Adipose tissue (tissue), 3 donors: ENCODE data around the gene KRT38. TPM values are rescaled to one million over a fixed set of nuclear protein-coding genes. Genes with fewer than 3 reads are reported as not detected.
"Not testable (repeated sequence)": the region's sequence is repeated elsewhere in the genome, so short reads cannot be mapped to it uniquely, and the experiment has no call there.

Source experiments
- H3K27ac ChIP-seq: one replicate; pipeline ENCODE4 v1.5.1; 2013; ENCODE audit warnings: low read depth, low read length
- WGBS, 3 donors: extraction: QIAGEN DNeasy Blood & Tissue Kit; methylation state at CpG; one replicate each; pipeline ENCODE4 v1.1.7; 2013; 5-methylcytosine and 5-hydroxymethylcytosine counted together
- polyA plus RNA-seq, 3 donors: library from polyadenylated mRNA; stranded (reverse); fragments of 200-250 nt; gene quantifications; one replicate each; pipeline ENCODE4 v1.2.3, GENCODE V29; 2013
- donor health status: healthy with polysubstance abuse.
- donor health status: Bipolar disorder and iron deficiency.
- donor health status: healthy.

The KRT38 gene
- polyA plus RNA-seq, 3 donors: not detected

GRCh38 chr17:41433586-41433985 is 7.2 kb downstream of the KRT38 start:
- H3K27ac ChIP-seq: no peak overlapping the region
- WGBS, 3 donors: 40 to 50% (median 50%) methylated on average over 4 of the region's 4 CpGs

- not testable (repeated sequence) for H3K27ac ChIP-seq
- 70 to 91% (median 85%) methylated on average over 9 of the region's 9 CpGs for WGBS, 3 donors
Observed at GRCh38 chr17:41430376-41430775, 10.4 kb downstream of the KRT38 start.

DNA sequence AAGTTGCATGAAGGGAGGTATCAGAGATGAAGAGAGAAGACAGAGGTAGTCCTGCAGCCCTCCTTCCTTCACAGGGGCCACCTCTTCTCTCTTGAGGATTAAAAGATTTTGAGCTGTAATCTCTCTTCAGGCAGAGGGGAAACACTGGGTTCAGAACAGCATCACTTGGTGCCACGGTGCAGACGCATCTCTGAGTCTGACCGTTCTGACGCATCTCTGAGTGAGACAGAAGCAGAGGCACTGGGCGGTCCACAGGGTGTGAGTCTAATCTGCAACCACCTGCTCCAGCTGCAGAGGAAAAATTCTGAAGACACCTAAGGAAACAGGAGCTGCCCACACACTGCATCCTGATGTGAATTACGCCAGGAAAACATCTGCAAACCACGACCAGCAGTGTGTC is 11.1 kb downstream of the KRT38 start:
- no peak overlapping the region for H3K27ac ChIP-seq
- WGBS, 3 donors: 69 to 76% (median 75%) methylated on average over 7 of the region's 7 CpGs

GRCh38 chr17:41428591-41429291 is 12.0 kb downstream of the KRT38 start:
- 62 to 73% (median 73%) methylated on average over 4 of the region's 4 CpGs for WGBS, 3 donors
- no peak overlapping the region for H3K27ac ChIP-seq

DNA sequence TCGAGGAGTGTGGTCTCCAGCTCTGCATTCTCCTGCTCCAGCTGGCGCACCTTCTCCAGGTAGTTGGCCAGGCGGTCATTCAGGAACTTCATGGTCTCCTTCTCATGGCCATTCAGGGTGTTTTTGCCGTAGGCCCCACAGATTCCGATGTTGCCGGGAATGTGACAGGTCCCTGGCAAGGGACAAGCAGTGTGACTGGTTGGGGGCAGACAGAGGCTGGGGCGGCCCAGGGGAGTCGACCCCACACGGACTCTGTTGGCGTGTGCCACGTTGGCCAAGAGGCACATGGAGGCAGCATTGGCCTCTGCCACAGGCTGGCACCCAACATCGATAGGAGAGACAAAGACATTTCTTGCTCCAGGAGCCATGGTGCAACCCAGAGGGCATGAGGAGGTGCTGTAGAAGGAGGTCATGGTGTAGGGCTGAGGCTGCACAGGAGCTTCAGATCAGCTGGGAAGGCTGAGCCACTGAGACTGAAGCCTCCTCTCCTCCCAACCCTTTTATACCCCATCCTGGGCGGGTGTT is 16.6 kb downstream of the KRT38 start, which contains the start of gene KRT37:
Gene KRT37 (minus strand): TSS at position 475 of the 525 bp plus-strand sequence. CDS start 62 bp downstream, at position 413.
- 85 to 96% (median 92%) methylated on average over 12 to 13 of the region's 13 CpGs for WGBS, 3 donors
- no peak within 1 kb of the TSS for H3K27ac ChIP-seq

DNA sequence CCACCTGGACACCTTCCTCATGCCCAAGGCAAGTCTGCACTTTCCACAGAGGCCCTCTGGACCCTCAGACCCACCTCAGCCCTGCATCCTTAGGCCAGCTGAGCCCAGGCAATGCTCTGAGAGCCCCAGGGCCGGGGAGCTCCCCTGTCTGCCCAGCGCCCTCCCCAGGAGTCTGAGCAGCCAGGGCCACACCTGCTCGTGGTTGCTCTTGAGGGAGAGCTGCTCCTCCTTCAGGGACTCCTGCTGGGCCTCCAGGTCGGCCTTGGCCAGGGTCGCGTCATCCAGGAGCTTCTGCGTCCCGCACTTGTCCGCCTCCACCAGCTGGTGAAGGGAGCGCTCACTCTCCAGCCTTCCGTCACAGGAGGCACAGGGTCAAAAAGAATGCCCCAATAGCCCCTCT is 18.2 kb downstream of the KRT38 start:
- WGBS, 3 donors: 78 to 93% (median 90%) methylated on average over 10 to 11 of the region's 11 CpGs

GRCh38 chr17:41421617-41422016 is 19.2 kb downstream of the KRT38 start:
- WGBS, 3 donors: 49 to 75% (median 53%) methylated on average over 4 of the region's 4 CpGs
- no peak overlapping the region for H3K27ac ChIP-seq

More for the DNA sequence above, 18.2 kb downstream of the KRT38 start:
- not testable (repeated sequence) for H3K27ac ChIP-seq

DNA sequence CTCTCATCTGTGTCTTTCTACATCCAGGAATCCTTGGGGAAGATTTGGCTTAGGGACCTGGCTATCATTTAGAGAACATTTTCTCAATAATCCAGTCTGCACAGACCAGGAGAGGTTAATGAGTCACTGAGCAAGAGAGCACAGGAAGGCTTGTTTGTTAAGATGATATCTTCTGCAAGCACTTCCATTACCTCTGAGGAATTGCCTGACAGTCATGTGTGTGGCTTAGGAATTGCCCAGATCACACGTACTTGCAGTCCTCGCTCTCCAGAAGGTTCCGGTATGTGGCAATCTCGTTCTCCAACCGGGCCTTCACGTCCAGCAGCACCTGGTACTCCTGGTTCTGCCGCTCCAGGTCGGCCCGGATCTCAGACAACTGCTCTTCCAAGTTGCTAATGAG is 19.7 kb downstream of the KRT38 start:
- no peak overlapping the region for H3K27ac ChIP-seq
- WGBS, 3 donors: 59 to 79% (median 70%) methylated on average over 9 of the region's 9 CpGs

DNA sequence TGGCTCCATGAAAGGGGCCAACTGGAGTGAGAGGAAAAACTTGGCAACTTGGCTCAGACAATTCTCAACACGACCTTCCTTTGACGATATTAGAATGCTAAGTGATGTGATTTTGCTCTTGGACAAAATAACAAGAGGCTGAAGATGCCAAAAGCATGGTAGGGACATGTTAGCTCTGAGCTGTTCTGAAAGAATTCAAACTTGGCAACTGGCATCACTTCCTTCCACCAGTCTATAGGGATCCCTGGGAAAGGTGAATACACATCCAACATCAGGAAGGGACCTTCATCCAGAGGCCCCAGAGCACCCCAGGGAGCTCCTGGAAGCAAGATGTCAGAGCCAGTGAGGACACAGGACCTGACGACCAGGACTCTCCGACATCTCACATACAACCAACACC is 20.6 kb downstream of the KRT38 start:
- H3K27ac ChIP-seq: no peak overlapping the region
- 64 to 76% (median 71%) methylated on average over 4 of the region's 4 CpGs for WGBS, 3 donors

DNA sequence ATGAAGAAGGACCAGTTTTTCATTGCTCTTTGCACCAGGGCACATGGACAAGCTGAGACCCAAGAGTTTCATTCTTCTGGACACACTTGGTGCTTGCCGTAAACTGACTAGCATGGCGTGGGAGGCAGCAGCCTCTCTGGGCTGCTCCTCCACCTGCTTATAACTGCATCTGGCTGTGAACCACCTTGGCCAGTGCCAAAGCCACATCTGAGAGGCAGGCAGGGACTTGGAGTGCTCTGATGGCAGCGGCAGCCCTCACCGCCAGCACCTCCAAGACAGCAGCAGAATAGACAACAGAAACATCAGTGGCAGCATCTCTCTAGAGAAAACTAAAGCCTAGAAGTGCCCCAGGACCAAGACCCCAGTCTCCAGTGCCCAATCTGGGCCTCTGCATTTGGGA is 21.1 kb downstream of the KRT38 start:
- no peak overlapping the region for H3K27ac ChIP-seq
- WGBS, 3 donors: 94 to 96% (median 96%) methylated on average over 4 of the region's 4 CpGs

- WGBS, 3 donors: 83 to 90% (median 89%) methylated on average over 7 of the region's 7 CpGs
- no peak overlapping the region for H3K27ac ChIP-seq
Observed at GRCh38 chr17:41418116-41418860, 22.5 kb downstream of the KRT38 start.

DNA sequence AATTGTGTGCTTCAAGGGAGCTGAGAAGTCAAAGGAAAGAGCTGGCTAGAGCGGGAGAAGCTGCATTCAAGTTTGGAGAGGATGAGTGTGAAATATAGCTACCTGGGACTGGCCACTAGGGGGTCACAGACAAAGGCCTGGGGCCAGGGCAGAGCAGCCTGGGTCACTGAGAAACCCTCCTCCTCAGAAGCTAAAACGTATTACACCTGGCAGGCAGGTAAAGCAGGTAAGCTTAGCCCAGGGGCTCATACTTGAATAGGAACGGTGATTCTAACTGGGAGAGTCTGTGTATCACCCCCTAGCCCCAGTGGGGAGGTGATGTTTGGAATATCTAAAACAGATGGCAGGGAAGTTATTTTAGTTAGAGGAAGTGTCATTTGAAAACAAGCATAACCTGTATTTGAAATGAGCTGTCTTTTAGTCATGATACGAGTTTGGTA is 23.2 kb downstream of the KRT38 start:
- 48 to 54% (median 53%) methylated on average over 4 of the region's 4 CpGs for WGBS, 3 donors
- no peak overlapping the region for H3K27ac ChIP-seq

- WGBS, 3 donors: 90 to 96% (median 93%) methylated on average over 6 of the region's 6 CpGs
Observed at GRCh38 chr17:41417127-41417526, 23.7 kb downstream of the KRT38 start.

DNA sequence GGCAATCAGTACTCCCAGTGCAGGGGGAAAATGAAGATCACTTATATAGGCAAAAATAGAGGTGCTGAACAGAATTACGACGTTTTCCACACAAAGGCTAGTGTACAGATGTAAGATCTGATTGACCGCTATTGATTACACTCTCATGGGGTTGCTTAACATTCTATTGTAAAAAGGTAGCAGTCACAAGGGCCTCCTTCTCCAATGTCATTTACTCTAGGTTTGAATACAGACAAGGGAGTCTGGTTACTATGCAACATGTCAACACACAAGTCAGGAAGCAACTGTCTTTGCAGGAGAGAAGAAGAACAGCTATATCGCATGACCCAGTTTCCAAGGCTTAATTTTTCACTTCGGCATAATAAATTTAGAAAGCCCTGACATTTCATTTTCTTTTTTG is 24.3 kb downstream of the KRT38 start:
- WGBS, 3 donors: 65 to 89% (median 86%) methylated on average over 5 of the region's 5 CpGs
- H3K27ac ChIP-seq: no peak overlapping the region

More at GRCh38 chr17:41417127-41417526, 23.7 kb downstream of the KRT38 start:
- H3K27ac ChIP-seq: no peak overlapping the region

DNA sequence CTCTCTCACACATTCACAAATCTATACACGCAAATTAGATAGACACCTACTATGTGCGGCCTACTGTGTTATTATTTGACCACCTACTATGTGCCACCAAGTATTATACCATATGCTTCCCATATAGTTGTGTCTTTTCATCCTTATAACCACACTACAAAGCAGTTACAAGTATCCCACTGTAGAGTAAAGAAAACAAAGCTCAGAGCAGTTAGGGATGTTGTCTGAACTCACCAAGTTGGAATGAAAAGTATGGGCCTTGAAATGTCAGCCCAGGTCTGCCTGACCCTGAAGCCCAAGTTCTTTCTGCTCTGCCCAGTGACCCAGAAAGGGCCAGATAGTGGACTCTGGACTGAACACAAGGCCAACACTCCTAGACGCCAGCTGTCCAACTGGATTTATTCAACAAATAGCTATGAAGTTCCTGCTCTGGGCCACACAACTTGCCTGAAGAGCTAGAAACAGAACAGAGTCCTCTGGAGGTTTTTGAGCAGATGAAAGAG is 24.9 kb downstream of the KRT38 start:
- H3K27ac ChIP-seq: no peak overlapping the region
- WGBS, 3 donors: 54 to 71% (median 68%) methylated on average over 3 of the region's 3 CpGs

DNA sequence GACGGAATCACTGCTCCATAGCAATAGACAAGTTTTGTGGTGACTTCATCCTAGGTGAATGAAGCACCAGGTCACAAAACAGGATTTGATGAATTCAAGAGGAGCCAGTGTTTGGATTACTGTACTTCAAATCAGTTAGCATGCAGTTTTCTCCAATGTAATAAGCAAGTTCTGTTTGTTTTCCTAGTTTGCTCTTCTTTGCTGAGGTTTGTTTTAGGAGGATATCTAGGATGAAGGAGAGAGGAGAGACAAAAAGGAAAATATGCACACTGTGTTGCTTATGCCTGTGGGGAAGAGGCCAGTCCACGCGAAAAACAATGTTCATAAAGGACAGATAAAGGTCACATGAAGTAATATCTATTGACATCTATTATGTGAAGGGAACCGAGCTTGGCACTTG is 25.4 kb downstream of the KRT38 start:
- WGBS, 3 donors: 69 to 78% (median 76%) methylated on average over 4 of the region's 4 CpGs

DNA sequence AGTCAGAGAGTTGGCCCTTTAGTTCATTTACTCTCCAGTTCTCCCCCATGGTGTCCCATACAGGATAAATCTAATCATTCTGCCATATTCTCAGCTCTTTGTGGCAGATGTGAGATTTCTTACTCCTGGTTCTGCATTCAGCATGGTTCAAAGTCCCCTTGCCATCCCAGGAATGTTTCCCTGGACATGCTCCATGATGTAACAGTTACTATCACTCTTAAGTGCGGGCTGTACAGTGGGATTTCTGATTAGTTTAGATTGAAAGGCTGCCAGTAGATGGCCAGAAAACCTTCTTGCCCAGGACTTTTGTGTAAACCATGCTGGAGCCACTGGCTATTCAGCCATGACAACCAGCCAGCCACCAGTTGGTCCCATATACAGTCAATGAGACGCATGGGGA is 26.8 kb downstream of the KRT38 start:
- WGBS, 3 donors: 89 to 95% (median 93%) methylated on average over 2 of the region's 2 CpGs
- no peak overlapping the region for H3K27ac ChIP-seq

More for the DNA sequence above, 25.4 kb downstream of the KRT38 start:
- H3K27ac ChIP-seq: no peak overlapping the region

DNA sequence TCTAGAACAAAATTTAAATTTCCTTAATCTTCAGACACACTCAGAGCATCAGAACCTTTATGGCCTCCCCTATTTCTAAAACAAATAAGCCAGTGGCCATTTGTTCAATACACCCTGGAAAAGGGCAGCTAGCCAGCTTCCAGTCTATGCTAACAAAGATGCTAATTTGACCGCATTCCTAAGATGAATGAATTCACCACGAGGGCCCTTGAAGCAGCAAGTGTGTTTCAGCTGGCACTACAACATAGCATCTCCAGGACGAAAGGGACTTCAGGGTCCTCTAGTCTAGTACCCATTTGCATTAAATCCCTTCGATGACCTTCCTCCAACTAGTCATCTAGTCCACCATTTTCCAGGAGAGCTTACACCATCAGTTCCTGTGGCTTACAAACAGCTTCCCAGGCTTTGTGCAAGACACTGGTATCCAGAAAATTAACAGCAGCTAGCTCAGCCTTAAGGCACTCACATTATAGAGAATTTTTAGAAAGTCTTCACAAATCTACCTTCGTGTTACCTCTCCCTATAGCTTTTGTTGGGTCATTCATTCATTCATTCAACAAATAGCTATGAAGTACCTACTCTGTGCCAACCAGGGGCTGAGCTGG is 27.3 kb downstream of the KRT38 start:
- 55 to 64% (median 63%) methylated on average over 5 of the region's 5 CpGs for WGBS, 3 donors
- H3K27ac ChIP-seq: no peak overlapping the region
